CD4-positive, alpha-beta T cell treated with Interleukin-17A for 4 hours (primary cell): ENCODE results near the gene GZMA.

Experiments
- DNase-seq: peaks from one replicate; pipeline ENCODE4 v3.0.0-alpha.2; 2020; ENCODE audit warnings: mixed read lengths

GZMA gene

GRCh38 chr5:55113327-55113726 lies 10.9 kb downstream of the GZMA start:
- DNase-seq, result no peak

- no peak for DNase-seq
Measured at GRCh38 chr5:55114061-55114460, 11.6 kb downstream of the GZMA start.

- DNase-seq, result no peak
Measured at GRCh38 chr5:55123365-55123764, 20.9 kb downstream of the GZMA start.

GRCh38 chr5:55134053-55134722 lies 31.7 kb downstream of the GZMA start:
- DNase-seq, result no peak

DNA sequence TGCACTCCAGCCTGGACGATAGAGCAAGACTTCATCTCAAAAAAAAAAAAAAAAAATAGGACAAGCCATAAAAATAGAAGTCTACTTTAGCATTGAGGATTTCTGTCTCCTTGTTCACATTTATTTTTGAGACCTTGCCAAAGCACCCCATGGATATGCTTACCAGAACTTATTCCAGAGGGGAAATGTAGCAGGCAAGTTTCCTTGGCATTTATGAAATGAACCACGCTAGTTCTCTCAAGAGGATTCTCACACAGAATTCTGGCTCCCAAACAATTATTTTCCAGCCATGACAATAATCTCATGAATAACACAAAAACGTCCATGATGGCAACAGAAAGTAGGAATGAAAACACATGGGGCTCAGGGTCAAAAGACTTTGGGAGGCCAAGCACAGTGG lies 34.1 kb downstream of the GZMA start:
- no peak for DNase-seq

GRCh38 chr5:55140908-55141665 lies 38.6 kb downstream of the GZMA start:
- no peak for DNase-seq

- no peak for DNase-seq
Measured at GRCh38 chr5:55141945-55142690, 39.7 kb downstream of the GZMA start.

DNA sequence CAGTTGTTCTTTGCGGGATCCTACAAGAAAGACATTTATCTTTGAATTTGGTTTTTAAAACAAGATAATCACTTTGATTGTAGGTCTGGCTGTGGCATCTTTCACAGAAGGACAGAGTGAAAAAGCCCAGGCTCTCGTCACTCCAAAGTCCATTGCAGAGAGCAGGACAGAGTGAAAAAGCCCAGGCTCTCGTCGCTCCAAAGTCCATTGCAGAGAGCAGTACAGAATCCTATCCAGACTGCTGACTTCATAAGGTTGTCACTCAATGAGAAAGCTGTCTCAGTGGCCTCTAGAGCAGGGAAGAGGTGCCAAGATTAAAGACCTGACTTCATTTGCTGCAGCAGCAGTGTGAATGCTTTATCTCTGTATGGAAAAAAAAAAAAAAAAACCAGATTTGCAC lies 41.2 kb downstream of the GZMA start:
- no peak for DNase-seq

DNA sequence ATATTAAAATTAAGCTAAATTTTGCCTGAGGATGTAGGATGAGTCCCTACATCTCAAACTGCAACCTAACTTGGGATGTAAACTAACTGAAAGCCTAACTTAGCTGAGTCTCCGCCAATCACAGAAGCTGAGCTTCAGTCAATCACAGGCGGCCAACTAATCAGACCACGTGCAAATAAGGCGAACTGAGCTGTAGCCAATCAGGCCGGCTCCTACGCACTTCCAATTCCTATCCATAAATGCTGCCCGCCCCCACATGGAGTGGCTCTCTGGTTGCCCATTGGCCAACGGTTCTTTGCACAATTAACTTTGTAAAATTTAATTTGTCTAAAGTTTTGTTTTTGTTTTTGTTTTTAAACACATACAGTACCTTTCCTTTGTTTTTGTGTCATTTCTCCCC lies 43.6 kb downstream of the GZMA start:
- no peak for DNase-seq

- DNase-seq, result peak; percentile 86
Measured at GRCh38 chr5:55146543-55147151, 44.2 kb downstream of the GZMA start.

- no peak for DNase-seq
Measured at GRCh38 chr5:55149308-55149795, 46.9 kb downstream of the GZMA start.

DNA sequence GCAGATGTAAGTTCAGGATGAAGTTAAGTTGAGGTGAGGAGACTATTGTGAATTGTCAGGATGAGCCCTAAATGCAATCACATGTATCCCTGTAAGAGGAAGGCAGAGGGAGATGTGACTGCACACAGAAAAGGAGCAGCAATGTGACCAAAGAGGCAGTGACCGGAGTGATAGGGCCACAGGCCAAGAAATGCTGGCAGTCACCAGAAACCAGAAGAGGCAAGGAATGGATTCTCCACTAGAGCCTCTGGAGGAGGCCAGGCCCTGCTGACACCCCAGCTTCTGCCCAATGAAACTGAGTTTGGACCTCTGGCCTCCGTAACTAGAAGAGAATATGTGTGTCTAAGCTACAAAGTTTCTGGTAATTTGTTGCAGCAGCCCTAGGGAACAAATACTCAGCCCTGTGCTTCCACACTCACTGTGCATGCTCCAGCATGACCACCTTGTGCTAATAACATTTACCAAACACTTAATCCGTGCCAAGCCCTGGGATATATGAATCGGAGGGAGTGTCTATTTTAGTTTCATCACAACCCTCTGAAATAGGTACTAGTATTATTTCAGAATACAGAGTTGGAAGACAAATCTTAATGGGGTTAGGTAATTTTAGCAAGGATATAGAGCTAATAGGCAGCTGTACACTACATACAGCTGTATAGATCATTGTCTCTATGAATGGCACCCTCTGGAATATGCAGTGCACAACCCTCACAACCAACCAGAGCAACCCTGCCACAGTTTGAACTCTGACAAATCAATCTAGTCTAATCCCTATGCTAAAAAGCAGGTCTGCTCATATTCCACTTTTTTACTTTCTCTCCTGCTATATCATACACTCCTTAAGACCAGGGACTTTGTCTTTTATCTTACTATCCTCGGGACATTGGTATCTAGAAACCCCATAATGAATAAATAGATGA lies 49.7 kb downstream of the GZMA start:
- DNase-seq, result no peak

- DNase-seq, result no peak
Measured at GRCh38 chr5:55154873-55155272, 52.4 kb downstream of the GZMA start.
